ENCODE data around the gene MILR1. TPM values are rescaled to one million over a fixed set of nuclear protein-coding genes. Genes with fewer than 3 reads are reported as not detected.
A peak's percentile ranks its signal among the peaks of the same experiment; 100 is the strongest.

The MILR1 gene
- 10 to 100 TPM in 1 of 4 donors, 1 to 10 TPM in 3; 3.1 to 27.0 (median 6.4) TPM for total RNA-seq

- 23 to 29% methylated on average over 10 of the region's 10 CpGs for WGBS, 2 donors
- DNase-seq (ENCODE audit: low spot score in 2 of 2) = peak in 1 of 2 donors; percentile 58
- TF ChIP-seq CTCF (IDR thresholded peaks at IDR 0.05) (no peak), EP300 (IDR thresholded peaks at IDR 0.05) (peak in 1 of 2 donors; percentile 57), POLR2A (IDR thresholded peaks at IDR 0.05) (no peak)
- peak within 1 kb of the TSS in 3 of 4 donors; percentile 50 to 76 (median 60) for H3K27ac ChIP-seq
- no peaks in the 10 kb centered on the region for H3K9me3 ChIP-seq
- H3K27me3 ChIP-seq = no peaks in the 10 kb centered on the region
- H3K4me3 ChIP-seq = peak within 1 kb of the TSS in 2 of 4 donors; percentile 13 to 26
- no peaks in the 10 kb centered on the region for H3K36me3 ChIP-seq
- peaks cover 0 to 29% (median 15%) of the 10 kb centered on the region in 4 donors for H3K4me1 ChIP-seq
These were observed at the start of gene MILR1 for GRCh38 chr17:64448665-64449512. Gene MILR1, plus strand, starts transcription at chr17:64449115. Its CDS starts 54 bp downstream, at chr17:64449169.

GRCh38 chr17:64399767-64400156, 49.2 kb upstream of the MILR1 start:
- no peak for DNase-seq (ENCODE audit: low spot score in 2 of 2)
- H3K27me3 ChIP-seq = no peaks in the 10 kb centered on the region
- WGBS, 2 donors = 80 to 84% methylated on average over 1 of the region's 1 CpG
- TF ChIP-seq EP300 (IDR thresholded peaks at IDR 0.05) (no peak), POLR2A (IDR thresholded peaks at IDR 0.05) (no peak), CTCF (IDR thresholded peaks at IDR 0.05) (no peak)
- no peak overlapping the region for H3K4me3 ChIP-seq
- peaks cover 0 to 7% (median 2%) of the 10 kb centered on the region in 4 donors for H3K4me1 ChIP-seq
- H3K36me3 ChIP-seq = no peaks in the 10 kb centered on the region
- H3K27ac ChIP-seq = no peak overlapping the region
- no peaks in the 10 kb centered on the region for H3K9me3 ChIP-seq

GRCh38 chr17:64400642-64401041, 48.3 kb upstream of the MILR1 start:
- TF ChIP-seq CTCF (IDR thresholded peaks at IDR 0.05) (no peak), POLR2A (IDR thresholded peaks at IDR 0.05) (no peak), EP300 (IDR thresholded peaks at IDR 0.05) (no peak)
- WGBS, 2 donors = 70 to 71% methylated on average over 7 of the region's 7 CpGs
- DNase-seq (ENCODE audit: low spot score in 2 of 2) = no peak
- Histone ChIP-seq H3K4me1 (peaks cover 0 to 7% (median 2%) of the 10 kb centered on the region in 4 donors), H3K4me3 (no peak overlapping the region), H3K9me3 (no peaks in the 10 kb centered on the region), H3K36me3 (no peaks in the 10 kb centered on the region), H3K27me3 (no peaks in the 10 kb centered on the region), H3K27ac (peak overlapping the region in 1 of 4 donors; percentile 57)

GRCh38 chr17:64401244-64401860, 47.6 kb upstream of the MILR1 start:
- peak overlapping the region in 1 of 4 donors; percentile 57 for H3K27ac ChIP-seq
- no peaks in the 10 kb centered on the region for H3K27me3 ChIP-seq
- peaks cover 0 to 7% (median 0%) of the 10 kb centered on the region in 4 donors for H3K4me1 ChIP-seq
- no peaks in the 10 kb centered on the region for H3K36me3 ChIP-seq
- WGBS, 2 donors = 84 to 85% methylated on average over 8 of the region's 8 CpGs
- TF ChIP-seq EP300 (IDR thresholded peaks at IDR 0.05) (no peak), CTCF (IDR thresholded peaks at IDR 0.05) (no peak), POLR2A (IDR thresholded peaks at IDR 0.05) (no peak)
- H3K9me3 ChIP-seq = no peaks in the 10 kb centered on the region
- no peak overlapping the region for H3K4me3 ChIP-seq
- no peak for DNase-seq (ENCODE audit: low spot score in 2 of 2)

- H3K4me3 ChIP-seq = no peak overlapping the region
- no peak overlapping the region for H3K27ac ChIP-seq
- H3K27me3 ChIP-seq = no peaks in the 10 kb centered on the region
- no peaks in the 10 kb centered on the region for H3K36me3 ChIP-seq
- peaks cover 0 to 7% (median 0%) of the 10 kb centered on the region in 4 donors for H3K4me1 ChIP-seq
- no peak for TF ChIP-seq EP300 (IDR thresholded peaks at IDR 0.05)
- H3K9me3 ChIP-seq = no peaks in the 10 kb centered on the region
- WGBS, 2 donors = 79 to 85% methylated on average over 2 of the region's 2 CpGs
- DNase-seq (ENCODE audit: low spot score in 2 of 2) = no peak
These were observed 47.0 kb upstream of the MILR1 start for GRCh38 chr17:64401941-64402340.
